Measurements from ENCODE around the gene P2RX2. TPM values are rescaled to one million over a fixed set of nuclear protein-coding genes. Genes with fewer than 3 reads are reported as not detected.

Gene P2RX2
- not detected in 2 replicates for total RNA-seq (2014; rRNA removed)
- 0.05 TPM for polyA plus RNA-seq (2012)

DNA sequence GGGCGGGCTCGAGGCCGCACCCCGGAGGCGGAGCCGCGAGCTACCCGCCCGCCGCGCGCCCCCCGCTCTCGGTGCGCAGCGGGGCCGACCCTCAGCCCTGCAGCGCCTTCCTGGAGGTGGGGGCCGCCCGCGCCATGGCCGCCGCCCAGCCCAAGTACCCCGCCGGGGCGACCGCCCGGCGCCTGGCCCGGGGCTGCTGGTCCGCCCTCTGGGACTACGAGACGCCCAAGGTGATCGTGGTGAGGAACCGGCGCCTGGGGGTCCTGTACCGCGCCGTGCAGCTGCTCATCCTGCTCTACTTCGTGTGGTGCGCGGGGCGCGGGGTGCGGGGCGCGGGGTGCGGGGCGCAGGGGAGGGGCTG, at the start of gene P2RX2:
P2RX2 (plus strand) TSS at position 94 of the 361 bp plus-strand sequence; CDS start at position 135, 41 bp downstream.
- no peak for DNase-seq (ENCODE audit: low read depth)

DNA sequence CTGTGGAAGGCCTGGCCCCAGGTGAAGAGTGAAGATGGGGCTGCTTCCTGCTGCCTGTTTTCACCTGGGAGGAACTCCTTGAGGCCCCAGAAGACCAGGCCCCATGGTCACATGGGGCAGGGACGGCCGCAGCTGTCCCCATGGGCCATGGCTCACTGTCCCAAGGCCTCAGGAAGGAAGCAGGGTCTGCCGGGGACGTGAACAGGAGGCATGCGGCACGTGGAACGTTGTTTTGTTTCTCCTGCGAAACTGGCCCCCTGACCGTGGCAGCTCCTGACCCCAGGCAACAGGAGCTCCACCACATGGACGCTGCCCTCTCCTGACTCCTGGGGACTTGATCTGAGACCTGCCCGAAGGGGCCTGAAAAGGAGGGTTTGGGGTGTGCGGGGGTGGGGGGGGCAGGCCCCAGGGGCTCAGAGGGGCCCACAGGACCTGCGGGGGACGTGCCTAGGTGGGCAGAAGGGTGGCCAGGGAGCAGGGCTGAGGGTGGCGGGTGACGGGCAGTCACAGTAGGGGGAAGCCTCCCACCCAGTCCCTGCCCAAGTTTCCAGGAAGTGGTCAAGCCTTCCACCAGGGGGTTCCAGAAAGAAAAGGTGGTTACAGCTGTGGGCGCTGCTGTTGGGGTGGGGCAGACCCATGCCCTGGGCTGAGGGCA, 49.6 kb upstream of the P2RX2 start:
- DNase-seq (ENCODE audit: low read depth) = no peak

DNA sequence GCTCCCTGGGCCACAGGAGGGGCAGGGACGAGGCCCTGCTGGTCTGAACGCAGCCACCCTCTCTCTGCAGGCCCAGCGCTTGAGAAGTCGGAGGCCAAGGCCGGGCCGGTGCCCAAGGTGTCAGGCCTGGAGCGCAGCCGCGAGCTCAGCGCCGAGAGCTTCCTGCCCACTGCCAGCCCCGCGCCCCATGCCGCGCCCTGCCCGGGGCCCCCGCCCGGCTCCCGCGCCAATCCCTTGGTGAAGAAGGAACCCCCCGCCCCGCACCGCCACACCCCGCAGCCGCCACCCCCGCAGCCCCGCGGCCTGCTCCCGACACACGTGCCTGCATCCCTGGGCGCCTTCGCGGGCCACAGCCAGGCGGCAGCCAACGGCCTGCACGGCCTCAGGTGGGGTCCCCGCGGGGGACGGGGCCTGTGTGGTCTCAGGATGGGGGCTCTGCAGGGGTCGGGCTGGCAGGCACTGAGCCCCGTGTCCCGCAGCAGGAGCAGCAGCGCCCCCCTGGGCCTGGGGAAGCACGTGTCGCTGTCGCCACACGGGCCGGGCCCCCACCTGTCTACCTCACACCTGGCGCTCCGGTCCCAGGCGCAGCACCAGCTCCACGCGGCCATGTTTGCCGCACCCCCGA, 48.6 kb upstream of the P2RX2 start:
- DNase-seq (ENCODE audit: low read depth) = no peak

DNA sequence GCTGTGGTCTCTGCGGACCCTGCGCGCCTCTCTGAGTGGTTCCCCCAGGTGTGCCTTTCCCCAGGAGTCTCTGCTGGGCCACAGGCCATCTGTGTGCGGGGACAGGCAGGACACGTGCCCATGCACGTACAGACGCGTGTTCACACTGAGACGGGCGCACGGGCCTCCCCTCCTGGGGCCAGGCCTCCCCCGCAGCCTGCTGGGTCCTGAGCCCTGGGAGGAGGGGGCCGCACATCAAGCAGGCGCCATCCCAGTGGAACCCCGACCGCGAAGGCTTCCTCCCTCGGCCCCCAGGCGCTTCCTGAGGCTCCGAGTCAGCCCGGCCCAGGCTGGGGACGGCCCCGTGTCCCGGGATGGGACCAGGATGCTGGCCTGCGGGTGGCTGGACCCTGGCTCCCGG, 47.9 kb upstream of the P2RX2 start:
- no peak for DNase-seq (ENCODE audit: low read depth)

DNA sequence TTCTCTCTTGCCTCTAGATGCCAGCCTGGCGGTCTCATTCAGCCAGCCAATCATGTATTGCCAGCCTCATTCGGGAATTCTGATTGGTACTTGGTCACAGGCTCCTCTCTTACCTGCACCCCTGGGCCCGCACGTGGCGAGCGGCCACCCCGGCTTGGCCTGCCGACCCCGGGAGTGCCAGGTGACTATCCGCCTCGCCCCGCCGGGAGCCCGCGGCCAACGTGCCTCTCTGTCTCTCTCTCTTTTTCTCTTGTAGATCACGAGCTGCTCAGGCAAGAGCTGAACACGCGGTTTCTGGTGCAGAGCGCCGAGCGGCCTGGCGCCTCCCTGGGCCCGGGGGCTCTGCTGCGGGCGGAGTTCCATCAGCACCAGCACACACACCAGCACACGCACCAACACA, 47.5 kb upstream of the P2RX2 start:
- no peak for DNase-seq (ENCODE audit: low read depth)

DNA sequence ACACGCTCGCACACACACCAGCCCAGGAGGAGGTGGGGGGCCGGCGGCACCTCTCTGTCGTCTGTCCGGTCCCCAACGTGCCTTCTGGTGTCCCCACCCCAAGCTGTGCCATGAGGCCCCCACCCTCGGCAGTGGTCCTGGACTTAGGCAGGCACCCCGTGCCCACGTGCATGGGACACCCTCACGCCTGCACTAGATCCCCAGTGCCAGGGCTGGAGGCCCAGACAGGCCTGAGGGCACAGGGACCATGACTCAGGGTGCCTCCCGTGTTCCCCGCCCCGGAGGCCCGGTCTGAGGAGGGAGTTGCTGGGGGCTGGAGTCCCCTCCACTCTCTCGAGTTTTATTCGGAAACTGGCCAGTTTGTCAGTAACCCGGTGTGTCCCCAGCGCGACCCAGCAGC, 47.0 kb upstream of the P2RX2 start:
- DNase-seq (ENCODE audit: low read depth) = no peak

DNA sequence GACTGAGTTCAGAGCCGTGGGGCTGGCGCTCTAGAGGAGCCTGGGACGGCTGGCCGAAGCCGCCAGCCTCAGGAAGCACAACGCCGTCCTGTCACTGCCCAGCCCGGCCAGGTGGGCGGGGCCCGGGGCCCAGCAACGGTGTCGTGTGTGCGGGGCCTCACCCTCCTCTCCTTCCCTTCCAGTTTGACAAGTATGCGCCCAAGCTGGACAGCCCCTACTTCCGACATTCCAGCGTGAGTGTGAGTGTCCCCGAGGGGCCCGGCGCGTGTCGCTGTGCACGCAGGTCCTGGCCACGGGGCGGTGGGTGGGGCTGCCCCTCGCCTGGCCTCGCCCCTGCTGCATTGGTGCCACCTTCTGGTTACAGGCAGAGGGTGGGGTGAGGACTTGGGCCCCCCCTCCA, 46.5 kb upstream of the P2RX2 start:
- no peak for DNase-seq (ENCODE audit: low read depth)

DNA sequence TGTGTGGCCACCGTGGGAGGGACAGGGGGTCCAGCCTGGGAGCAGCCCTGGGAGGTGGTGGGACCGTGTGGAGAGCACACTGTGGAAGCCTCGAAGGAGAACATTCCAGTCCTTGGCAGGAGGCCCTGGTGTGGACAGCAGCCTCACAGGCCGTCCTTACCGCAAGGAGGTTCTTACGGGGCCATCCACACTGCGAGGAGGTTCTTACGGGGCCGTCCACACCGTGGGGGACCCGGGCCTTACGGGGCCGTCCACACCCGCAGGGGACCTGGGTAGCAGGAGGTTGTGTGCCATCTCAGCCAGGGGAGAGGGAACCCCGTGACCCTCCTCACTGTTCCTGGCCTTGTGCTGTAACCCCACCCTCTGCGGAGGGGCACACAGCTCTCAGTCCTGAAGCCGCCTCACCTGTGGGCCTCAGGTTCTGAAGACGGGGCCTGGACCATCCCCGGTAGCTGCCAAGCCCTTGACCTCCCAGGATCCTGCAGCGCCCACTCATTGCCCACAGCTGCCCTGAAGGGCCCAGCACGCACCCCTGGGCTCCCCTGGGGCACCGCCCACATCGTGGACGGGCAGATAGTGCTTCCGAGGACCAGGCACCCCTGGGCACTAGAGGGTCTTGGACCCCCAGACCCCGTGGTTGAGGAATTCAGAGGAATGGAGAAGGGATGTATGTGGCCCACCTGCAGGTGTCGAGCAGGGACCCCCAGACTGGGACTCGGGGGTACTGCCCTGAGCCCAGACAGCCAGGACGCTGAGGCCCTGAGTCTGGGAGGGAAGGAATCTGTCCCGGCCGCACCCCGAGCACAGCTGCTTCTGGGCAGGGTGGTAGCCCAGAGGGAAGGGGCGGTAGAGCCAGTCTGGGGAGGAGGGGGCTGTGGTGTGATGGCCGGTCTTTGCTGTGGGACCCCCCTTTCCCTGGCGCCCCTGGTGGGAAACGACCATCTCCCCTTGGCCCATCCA, 45.5 kb upstream of the P2RX2 start:
- no peak for DNase-seq (ENCODE audit: low read depth)

DNA sequence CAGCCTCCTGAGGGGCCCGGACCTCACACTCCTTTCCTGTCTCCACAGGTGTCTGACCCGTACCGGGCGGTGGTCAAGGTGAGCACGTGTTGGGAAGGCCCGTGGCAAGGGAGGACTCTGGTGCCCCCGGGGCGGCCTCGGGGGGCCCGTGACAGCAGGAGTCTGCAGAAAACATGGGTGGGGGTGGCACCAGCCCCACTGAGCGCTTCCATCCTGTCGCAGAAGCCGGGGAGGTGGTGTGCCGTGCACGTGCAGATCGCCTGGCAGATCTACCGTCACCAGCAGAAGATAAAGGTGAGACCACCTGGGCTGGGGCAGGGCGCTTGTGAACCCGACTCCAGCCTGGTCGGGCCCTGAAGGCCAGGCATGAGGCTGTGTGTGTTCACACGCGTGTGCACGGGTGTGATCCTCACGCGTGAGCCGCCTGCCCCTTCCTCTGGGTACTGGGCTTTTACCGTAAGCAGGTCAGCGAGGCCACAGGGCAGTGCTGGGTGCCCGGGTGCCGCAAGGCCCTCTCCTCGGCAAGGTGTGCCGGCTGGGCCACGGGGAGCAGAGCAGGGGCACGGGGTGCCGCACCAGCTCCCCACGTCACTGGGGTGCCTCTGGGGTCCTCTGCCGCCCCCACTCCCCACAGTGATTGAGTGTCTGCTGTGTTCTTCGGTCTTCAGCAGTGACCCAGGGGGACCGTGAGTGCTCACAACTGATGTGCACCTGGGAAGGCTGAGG, 44.1 kb upstream of the P2RX2 start:
- DNase-seq (ENCODE audit: low read depth) = no peak

DNA sequence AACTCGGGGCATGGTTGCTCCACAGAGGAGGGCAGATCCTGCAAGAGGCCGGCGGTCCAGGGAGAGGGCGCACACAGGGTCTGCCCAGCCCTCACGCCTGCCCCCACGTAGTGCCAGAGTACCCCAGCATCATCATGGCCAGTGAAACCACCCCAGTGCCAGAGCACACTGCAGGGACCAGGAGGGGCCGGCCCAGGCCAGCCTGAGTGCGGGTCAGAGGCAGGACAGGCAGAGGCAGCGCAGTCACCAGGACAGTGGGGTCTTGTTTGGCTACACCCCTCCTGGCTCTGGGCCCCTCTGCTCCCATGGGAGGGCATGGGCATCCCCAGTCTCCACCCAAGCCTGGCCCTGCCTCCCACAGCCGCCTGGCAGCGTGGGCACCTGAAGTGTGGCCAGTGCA, 42.9 kb upstream of the P2RX2 start:
- DNase-seq (ENCODE audit: low read depth) = no peak

DNA sequence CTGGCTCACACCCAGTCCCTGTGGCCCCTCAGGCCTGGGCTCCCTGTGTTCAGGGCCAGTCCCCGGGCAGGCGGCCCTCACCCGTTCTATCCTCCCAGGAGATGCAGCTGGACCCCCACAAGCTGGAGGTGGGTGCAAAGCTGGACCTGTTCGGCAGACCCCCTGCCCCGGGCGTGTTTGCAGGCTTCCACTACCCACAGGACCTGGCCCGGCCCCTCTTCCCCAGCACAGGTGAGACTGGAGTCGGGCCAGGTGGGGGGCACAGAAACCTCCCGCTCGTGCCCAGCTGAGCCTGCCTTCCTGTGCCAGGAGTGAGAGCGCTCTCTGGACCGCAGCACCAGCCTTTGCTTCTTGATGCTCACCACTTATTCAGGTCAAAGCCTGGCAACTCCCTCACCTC, 41.9 kb upstream of the P2RX2 start:
- no peak for DNase-seq (ENCODE audit: low read depth)

DNA sequence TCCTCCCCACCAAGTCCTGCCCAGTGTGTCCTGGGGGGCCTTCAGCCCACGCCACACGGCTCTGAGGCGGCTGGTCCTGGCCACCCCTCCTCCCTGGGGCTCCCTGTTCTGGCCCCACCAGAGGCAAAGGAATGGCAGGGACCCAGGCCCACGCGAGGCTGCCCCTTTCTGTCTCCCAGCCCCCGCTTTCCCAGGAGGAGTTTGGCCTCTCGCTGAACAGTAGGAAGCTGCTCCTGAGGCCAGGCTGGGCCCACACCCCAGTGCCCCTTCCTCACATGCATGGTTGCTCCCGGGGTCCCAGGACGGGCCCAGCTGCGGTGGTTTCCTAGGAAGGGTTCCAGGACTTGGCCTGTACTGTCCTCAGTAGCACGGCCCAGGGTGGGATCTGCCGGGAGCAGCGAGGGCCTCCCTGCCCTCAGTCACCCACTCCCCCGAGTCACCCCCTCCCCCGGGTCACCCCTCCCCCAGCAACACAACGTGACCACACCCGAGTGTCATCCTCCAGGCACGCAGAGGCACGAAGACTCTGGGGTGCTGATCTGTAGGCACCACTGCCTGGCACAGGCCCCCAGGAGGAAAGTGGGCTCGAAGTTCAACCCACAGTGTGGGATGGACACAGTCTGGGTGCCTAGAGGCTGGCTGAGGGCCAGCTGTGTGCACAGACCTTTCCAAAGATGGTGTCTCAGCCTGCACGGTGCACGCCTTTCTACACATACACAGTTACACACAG, 41.2 kb upstream of the P2RX2 start:
- DNase-seq (ENCODE audit: low read depth) = no peak

DNA sequence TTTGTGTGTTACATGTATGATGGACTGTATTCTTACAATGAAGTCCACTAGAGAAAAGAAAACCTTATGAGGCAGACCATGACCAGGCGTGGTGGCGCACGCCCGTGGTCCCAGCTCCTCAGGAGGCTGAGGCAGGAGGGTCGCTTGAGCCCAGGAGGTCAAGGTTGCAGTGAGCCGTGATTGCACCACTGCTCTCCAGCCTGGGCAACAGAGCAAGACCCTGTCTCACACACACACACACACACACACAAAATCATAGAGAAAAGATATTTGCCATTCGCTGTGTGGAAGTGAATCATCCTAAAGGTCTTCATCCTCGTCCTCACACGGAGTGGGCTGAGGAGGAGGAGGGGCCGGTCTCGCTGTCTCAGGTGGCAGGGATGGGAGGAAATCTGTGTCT, 40.5 kb upstream of the P2RX2 start:
- DNase-seq (ENCODE audit: low read depth) = no peak

DNA sequence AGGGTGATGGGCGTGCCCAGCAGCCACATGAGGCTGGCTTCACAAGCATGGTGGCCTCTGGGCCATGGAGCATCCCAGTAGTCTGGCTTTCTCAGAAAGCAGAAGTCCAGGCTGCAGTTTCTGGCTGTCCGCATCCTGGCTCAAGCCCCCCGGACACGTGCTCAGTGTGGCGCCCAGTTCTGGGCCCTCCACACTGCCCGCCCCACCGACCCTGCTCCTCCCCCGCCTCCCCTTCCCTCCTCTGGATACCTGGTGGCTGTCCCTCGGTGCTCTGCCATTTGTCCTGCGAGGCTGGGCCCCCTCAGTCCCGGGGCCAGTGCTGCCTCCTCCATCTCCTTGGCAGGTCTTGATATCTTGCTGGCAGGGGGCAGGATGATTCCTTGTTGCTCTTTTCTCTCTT, 39.8 kb upstream of the P2RX2 start:
- DNase-seq (ENCODE audit: low read depth) = no peak

DNA sequence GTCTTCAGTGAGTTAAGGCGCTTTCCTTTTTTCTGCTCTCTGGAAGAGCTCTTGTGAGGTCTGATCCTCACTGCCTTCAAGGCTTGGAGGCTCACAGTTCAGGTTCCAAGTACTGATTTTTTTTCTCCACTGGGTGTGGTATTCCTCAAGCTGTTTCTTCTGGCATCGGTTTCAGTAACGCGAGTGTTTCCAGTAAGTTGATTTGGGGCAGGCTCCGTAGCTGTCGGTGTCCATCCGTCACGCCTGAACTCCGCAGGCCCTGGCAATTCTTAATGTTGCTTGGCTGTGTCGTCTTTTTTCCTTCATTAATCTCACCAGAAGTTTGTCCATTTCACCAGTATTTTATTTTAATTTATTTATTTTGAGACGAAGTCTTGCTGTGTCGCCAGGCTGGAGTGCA, 38.8 kb upstream of the P2RX2 start:
- no peak for DNase-seq (ENCODE audit: low read depth)

DNA sequence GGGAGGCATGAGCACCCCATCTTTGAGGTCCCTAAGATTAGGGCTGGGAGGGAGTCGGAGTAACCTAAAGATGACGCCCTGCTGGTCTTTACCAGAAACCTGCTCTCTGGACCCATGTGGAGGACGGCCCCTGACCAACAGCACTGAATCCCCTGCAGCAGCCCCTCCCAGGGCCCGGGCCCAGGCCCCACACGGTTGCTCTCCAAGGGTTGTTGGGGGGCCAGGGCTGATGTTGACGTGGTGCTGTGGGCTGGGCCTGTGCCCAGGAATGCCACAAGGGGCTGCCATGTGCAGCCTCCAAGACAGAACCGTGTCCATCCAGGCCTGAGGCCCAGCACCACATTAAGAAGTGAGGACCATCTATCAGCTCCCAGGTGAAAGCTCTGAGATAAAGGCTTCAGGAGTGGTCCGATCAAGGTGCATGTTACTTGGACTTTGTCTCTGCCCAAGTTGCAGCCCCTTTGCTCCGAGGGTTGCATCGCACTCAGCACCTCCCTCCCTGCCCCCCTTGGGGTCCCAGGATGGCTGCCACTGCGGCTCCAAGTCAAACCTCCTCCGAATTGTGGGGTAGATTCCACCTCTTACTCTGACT, 37.8 kb upstream of the P2RX2 start:
- no peak for DNase-seq (ENCODE audit: low read depth)

DNA sequence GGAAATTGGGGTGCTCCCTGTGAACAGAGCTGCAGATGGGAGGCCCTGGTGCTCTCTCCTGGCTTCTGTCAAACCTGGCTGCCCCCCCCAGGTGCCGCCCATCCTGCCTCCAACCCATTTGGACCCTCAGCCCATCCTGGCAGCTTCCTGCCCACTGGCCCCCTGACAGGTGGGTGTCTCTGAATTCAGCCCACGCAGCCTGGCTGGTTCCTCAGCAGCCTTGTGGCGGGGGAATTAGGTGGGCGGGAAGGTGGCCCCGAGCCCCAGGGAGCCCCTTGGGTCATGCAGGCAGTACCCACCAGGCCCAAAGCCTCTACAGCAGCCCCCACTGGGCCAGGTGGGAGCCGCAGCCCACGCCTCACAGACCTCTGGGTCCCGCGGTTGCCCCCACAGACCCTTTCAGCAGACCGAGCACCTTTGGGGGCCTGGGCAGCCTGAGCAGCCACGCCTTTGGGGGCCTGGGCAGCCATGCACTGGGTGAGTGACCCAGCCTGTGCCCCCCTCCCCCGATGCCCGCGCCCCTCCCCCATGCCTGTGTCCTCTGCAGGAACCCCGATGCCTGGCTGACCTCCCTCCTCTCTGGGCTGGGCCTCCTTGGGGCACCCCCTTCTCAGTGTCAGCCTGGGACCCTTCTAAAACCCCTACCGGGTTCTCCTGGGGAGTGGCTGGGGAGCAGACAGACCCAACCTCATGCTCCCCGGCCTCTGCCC, 37.1 kb upstream of the P2RX2 start:
- no peak for DNase-seq (ENCODE audit: low read depth)

DNA sequence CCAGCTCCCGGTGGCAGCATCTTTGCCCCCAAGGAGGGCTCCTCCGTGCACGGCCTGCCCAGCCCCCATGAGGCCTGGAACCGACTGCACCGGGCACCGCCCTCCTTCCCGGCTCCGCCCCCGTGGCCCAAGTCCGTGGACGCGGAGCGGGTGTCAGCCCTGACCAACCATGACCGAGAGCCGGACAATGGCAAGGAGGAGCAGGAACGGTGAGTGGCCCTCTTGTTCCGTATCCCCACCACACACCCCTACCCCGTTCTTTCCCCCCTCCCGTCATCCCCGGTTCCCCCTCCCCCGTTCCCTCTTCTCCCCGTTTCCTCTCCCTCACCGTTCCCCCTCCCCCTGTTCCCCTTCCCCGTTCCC, 36.5 kb upstream of the P2RX2 start:
- no peak for DNase-seq (ENCODE audit: low read depth)

DNA sequence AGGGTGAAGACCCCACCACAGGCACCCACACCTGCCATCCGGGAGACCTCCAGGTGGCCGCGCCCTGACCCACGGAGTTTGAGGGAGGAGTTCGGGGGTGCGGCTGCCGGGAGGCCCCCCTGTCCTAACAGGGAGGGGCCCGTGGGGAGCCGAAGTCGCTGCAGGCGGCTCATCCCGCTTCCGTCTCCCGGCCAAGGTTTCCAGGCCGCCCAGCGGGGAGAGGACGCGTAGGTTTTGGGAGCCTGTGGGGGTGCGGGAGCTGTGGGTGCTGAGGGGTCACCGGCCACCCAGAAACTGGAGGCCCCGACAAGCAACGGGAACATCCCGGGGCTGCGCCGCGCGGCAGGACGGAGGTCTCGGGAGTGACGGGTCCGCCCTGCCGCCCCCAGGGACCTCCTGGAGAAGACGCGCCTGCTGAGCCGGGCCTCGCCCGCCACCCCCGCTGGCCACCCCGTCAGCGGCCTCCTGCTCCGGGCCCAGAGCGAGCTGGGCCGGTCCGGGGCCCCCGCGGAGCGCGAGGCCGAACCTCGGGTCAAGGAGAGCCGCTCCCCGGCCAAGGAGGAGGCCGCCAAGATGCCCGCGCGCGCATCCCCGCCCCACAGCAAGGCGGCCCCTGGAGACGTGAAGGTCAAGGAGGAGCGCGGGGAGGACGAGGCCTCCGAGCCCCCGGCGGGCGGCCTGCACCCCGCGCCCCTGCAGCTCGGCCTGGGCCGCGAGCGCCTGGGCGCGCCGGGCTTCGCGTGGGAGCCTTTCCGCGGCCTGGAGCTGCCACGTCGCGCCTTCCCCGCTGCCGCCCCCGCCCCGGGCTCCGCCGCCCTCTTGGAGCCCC, 35.8 kb upstream of the P2RX2 start:
- no peak for DNase-seq (ENCODE audit: low read depth)

DNA sequence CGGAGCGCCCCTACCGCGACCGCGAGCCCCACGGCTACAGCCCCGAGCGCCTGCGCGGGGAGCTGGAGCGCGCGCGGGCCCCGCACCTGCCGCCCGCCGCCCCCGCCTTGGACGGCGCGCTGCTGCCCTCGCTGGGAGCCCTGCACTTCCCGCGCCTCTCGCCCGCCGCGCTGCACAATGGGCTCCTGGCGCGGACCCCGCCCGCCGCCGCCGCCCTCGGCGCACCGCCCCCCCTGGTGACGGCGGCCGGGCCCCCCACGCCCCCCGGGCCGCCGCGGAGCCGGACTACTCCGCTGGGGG, 35.2 kb upstream of the P2RX2 start:
- DNase-seq (ENCODE audit: low read depth) = no peak
